ENCODE data around the gene CD300LG.
A peak's percentile ranks its signal among the peaks of the same experiment; 100 is the strongest.

The CD300LG gene

DNA sequence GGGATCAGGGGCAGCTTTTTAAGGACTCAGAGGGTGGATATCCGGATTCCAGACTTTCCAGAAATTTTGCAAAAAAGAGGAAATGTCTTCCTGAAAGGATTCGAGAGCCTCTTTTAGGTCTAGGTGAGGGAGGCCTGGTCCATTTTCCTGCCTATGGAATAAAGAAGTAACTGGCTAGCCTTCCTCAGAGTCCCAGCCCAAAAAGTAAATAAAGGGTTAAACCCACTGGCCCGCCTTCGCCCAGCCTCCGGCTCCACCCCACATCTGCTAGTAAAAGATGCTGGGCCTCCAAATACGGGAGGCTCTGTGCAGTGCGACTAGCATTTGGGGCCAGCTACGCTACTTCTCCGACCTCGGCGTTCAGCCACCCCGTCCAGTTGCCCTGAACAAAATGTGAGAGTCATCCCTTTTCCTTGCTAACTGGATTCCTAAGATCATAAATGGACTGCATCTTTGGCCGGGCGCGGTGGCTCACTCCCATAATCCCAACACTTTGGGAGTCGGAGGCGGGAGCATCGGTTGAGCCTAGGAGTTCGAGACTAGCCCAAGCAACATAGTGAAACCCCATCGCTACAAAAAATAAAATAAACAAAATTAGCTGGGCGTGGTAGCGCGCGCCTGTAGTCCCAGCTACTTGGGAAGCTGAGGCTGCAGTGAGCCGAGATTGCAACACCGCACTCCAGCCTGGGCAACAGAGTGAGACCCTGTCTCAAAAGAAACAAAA is 61.2 kb downstream of the CD300LG start:
- peak; percentile 74 for DNase-seq

DNA sequence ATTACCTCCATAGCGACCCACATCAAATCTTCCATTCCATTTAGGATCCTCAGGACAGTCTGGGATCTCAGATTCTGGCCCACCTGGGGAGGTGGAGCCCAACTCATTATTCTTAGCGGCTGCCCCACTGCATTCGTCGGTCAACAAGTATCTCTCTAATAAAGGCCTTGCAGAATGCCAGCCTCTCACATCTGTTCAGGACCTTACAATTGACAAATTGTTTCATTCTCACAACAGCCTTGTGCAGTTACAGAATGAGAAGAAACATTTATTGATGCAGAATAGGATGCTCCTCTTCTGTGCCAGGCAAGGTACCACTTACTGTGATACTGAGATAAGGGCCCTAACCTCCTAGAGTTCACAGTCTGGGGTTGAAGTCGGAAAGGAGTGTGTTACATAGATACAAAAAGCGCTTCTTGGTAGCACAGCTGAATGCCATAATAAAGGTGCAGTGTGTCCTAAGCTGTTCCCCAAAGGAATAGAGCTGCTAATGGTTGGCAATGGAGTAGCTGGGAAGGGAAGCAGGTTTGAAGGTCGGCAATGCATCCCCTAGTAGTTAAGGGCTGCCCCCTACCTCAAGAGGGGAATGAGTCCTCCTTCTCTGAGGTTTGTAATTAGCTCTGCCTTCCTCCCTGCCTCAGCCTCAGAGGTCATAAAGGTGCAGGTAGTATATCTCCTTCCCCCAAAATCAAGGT is 62.7 kb downstream of the CD300LG start:
- DNase-seq: no peak

DNA sequence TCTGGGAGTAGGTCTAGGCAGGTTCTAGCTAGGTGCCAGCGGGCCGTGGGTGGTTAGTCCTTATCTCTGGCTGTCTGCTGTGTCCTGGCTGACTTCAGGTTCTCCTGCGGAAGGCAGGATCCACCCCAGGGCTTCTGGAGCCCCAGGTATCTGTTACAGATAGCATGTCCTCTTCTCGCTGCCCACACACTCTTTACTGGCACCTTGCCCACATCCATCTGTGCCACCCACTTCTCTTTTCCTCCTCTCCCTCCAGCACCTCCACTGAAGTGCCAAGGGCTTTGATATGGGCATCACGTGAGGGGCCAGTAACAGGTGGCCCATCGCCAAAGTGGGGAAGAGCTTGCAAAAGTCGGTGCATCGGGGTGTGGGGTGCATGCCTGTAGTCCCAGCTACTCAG is 64.9 kb downstream of the CD300LG start:
- DNase-seq: no peak

DNA sequence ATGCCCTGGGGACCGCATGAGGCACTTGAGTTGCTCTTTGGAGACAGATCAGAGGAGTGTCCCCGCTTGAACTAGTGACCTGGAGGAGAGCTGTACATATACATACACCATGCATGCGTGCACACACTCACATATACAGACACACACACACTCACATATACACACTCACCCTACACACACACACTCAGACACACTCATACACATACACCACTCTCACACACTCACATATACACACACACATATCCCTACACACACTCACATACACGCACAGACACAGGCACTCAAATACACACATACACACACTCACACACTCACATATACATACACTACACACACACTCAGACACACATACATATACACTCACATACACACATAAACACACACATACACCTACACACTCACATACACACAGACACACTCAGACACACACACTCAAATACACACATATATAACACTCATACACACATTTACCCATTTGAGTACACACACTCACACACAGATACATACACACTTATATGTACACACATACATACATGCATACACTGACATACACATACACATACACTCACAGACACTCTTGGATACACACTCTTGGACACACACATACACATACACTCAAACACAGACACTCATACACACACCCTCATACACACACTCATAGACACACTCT is 65.8 kb downstream of the CD300LG start:
- DNase-seq: no peak
